ENCODE results near the gene ST3GAL3. TPM values are rescaled to one million over a fixed set of nuclear protein-coding genes. Genes with fewer than 3 reads are reported as not detected.

ST3GAL3 gene
- total and polyA plus RNA-seq, 7 donors = 7.2 to 31.4 (median 21.3) TPM

DNA sequence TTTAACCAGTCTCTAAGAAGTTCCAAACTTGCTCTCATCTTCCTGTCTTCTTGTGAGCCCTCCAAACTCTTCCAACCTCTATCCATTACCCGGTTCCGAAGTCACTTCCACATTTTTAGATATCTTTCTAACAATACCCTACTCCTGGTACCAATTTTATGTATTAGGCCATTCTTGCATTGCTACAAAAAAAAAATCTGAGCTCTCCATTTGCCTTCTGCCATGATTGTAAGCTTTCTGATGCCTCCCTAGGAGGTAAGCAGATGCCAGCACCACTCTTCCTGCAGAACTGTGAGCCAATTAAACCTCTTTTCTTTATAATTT, 134.8 kb downstream of the ST3GAL3 start:
- intact Hi-C loops (cut with DNase I) = no loop called here
- Histone ChIP-seq H3K27ac (no peak overlapping the region), H3K27me3 (no peaks in the 10 kb centered on the region), H3K9me3 (no peaks in the 10 kb centered on the region), H3K36me3 (peaks cover 0 to 26% (median 6%) of the 10 kb centered on the region in 4 donors), H3K4me3 (no peak overlapping the region), H3K4me1 (peaks cover 0 to 8% (median 2%) of the 10 kb centered on the region in 4 donors)
- TF ChIP-seq POLR2A (IDR thresholded peaks at IDR 0.05) = no peak
- TF ChIP-seq, protein P1, sequence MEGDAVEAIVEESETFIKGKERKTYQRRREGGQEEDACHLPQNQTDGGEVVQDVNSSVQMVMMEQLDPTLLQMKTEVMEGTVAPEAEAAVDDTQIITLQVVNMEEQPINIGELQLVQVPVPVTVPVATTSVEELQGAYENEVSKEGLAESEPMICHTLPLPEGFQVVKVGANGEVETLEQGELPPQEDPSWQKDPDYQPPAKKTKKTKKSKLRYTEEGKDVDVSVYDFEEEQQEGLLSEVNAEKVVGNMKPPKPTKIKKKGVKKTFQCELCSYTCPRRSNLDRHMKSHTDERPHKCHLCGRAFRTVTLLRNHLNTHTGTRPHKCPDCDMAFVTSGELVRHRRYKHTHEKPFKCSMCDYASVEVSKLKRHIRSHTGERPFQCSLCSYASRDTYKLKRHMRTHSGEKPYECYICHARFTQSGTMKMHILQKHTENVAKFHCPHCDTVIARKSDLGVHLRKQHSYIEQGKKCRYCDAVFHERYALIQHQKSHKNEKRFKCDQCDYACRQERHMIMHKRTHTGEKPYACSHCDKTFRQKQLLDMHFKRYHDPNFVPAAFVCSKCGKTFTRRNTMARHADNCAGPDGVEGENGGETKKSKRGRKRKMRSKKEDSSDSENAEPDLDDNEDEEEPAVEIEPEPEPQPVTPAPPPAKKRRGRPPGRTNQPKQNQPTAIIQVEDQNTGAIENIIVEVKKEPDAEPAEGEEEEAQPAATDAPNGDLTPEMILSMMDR (IDR thresholded peaks at IDR 0.05) = no peak
- WGBS, 2 donors = 97 to 98% methylated on average over 2 of the region's 2 CpGs
- no peak for DNase-seq

- H3K9me3 ChIP-seq = no peaks in the 10 kb centered on the region
- TF ChIP-seq, protein P1 (IDR thresholded peaks at IDR 0.05) = no peak
- no peaks in the 10 kb centered on the region for H3K27me3 ChIP-seq
- H3K36me3 ChIP-seq = peaks cover 0 to 19% (median 6%) of the 10 kb centered on the region in 4 donors
- H3K27ac ChIP-seq = no peak overlapping the region
- peaks cover 0 to 5% (median 0%) of the 10 kb centered on the region in 4 donors for H3K4me1 ChIP-seq
- no peak overlapping the region for H3K4me3 ChIP-seq
- 90 to 96% methylated on average over 5 of the region's 5 CpGs for WGBS, 2 donors
- DNase-seq = no peak
- intact Hi-C loops (cut with DNase I) = no loop called here
Measured at GRCh38 chr1:43843684-43844083, 136.3 kb downstream of the ST3GAL3 start.

GRCh38 chr1:43844114-43844513, 136.8 kb downstream of the ST3GAL3 start:
- intact Hi-C loops (cut with DNase I) = no loop called here
- Histone ChIP-seq H3K36me3 (peaks cover 0 to 17% (median 6%) of the 10 kb centered on the region in 4 donors), H3K4me1 (peaks cover 0 to 5% (median 0%) of the 10 kb centered on the region in 4 donors), H3K27me3 (no peaks in the 10 kb centered on the region), H3K4me3 (no peak overlapping the region), H3K9me3 (no peaks in the 10 kb centered on the region), H3K27ac (no peak overlapping the region)
- TF ChIP-seq EP300 (IDR thresholded peaks at IDR 0.05) = no peak
- no peak for TF ChIP-seq POLR2A (IDR thresholded peaks at IDR 0.05)
- no peak for TF ChIP-seq POLR2AphosphoS5 (IDR thresholded peaks at IDR 0.05)
- TF ChIP-seq, protein P1 (IDR thresholded peaks at IDR 0.05) = no peak
- 15 to 86% methylated on average over 1 of the region's 1 CpG for WGBS, 2 donors
- DNase-seq = no peak

DNA sequence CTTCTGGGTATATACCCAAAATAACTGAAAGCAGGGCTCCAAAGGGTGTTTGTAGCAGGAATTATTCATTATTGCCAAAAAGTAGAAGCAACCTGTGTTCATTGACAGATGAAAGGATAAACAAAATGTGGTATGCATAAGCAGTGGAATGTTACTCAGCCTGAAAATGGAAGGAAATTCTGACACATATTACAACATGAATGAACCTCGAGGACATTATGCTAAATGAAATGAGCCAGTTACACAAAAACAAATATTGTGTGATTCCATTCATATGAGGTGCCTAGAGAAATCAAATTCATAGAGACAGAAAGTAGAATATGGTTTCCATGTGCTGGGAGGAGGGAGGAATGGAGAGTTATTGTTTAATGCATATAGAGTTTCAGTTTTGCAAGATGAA, 140.0 kb downstream of the ST3GAL3 start:
- TF ChIP-seq POLR2A (IDR thresholded peaks at IDR 0.05) = no peak
- TF ChIP-seq, protein P1 (IDR thresholded peaks at IDR 0.05) = no peak
- no peak for TF ChIP-seq EP300 (IDR thresholded peaks at IDR 0.05)
- TF ChIP-seq POLR2AphosphoS5 (IDR thresholded peaks at IDR 0.05) = no peak
- no peaks in the 10 kb centered on the region for H3K27me3 ChIP-seq
- H3K4me3 ChIP-seq = no peak overlapping the region
- no peaks in the 10 kb centered on the region for H3K9me3 ChIP-seq
- H3K27ac ChIP-seq = no peak overlapping the region
- no peaks in the 10 kb centered on the region for H3K4me1 ChIP-seq
- H3K36me3 ChIP-seq = peaks cover 0 to 7% (median 2%) of the 10 kb centered on the region in 4 donors
- 72 to 75% methylated on average over 1 of the region's 1 CpG for WGBS, 2 donors
- DNase-seq = no peak
- intact Hi-C loops (cut with DNase I) = no loop called here

DNA sequence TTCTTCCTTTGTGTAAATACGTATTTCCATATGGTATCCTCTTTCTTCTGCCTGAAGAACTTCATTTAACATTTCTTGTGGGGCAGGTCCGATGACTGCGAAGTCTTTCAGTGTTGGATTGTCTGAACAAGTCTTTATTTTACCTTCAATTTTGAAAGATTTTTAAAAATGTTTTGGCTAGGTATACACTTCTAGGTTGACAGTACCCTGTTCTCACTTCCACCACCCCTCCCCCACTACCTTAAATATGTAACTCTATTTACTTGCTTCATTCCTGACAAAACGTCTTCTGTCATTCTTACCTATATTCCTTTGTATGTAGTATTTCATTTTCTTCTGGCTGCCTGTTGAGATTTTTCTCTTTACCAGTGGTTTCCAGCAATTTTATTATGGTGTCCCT, 140.5 kb downstream of the ST3GAL3 start:
- no peak for DNase-seq
- WGBS, 2 donors = 88 to 95% methylated on average over 4 of the region's 4 CpGs
- no peak for TF ChIP-seq POLR2AphosphoS5 (IDR thresholded peaks at IDR 0.05)
- peaks cover 0 to 4% (median under 1%) of the 10 kb centered on the region in 4 donors for H3K36me3 ChIP-seq
- H3K4me3 ChIP-seq = no peak overlapping the region
- H3K27me3 ChIP-seq = no peaks in the 10 kb centered on the region
- intact Hi-C loops (cut with DNase I) = no loop called here
- H3K27ac ChIP-seq = no peak overlapping the region
- H3K9me3 ChIP-seq = no peaks in the 10 kb centered on the region
- peaks cover 0 to under 1% (median under 1%) of the 10 kb centered on the region in 4 donors for H3K4me1 ChIP-seq
